Ramos (cell line): Measurements from ENCODE around the gene SLX9.

Experiments used
- in situ Hi-C: fragments of 300-500 bp; cut with MboI; formaldehyde crosslinking; loops from one replicate; pipeline ENCODE4 v1.14.3; 2022; ENCODE audit warnings: low sequenced_read_pairs; ENCODE audit not compliant: unreplicated experiment

SLX9 gene

DNA sequence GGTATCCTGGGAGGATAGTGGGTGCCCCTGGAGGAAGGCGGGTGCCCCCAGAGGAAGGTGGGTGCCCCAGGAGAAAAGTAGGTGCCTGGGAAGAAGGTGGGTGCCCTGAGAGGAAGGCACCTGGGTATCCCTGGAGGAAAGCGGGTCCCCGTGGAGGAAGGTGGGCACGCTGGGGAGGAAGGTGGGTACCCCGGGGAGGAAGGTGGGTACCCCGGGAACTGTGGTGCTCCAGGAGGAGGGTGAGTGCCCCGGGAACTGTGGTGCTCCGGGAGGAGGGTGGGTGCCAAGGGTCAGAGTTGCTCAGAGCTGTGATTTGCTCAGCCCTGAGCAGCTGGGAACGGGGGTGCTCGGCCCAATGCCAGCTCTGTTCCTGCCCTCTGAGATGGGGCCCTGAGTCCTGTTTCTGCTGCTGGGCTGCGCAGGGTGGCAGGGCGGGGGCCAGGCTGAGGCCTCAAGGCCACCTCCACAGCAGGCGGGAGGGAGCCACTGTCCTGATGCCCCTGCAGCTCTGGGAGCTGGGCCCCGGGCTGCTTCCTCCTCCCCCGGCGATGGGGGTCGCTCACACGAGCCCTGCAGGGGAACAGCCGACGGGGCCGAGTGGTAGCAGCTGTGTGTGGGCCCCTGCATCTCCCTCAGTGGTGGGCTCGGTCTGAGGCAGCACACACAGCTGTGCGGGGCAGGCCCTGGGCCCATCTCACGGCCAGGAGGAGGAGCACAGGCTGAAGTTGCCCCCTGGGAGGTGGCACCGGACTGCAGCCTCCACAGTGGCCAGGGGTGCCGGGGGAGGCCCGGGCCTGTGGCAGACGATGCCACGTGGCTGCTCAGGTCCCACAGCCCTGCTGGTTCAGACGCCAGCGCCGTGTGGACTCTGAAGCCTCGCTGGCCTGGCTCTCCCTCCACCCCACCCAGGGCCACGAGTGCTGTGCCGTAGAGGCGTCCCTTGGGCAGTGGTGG lies 57.4 kb downstream of the SLX9 start:
- in situ Hi-C loops = no loop called here

DNA sequence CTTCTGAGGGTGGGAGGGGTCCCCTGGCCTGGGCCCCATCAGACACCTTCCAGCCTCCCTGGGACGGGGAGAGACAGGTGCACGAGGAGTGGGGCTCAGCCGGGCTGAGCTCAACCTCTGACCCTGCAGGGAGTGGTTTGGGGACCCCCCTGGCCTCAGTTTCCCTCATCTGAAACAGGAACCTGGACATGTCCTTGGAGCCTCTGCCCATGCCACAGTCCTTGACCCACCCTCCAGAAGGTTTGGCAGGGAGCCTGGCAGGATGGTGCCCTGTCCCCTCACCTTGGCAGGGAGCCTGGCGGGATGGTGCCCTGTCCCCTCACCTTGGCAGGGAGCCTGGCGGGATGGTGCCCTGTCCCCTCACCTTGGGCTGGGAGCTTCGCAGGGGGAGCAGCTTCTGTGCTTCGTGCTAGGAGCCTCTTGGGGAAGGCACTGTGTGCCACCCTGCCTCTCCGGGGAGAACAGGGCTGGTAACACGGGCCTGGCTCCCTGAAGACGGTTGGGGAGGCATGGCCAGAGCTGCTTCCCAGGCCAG lies 58.3 kb downstream of the SLX9 start:
- in situ Hi-C loops = no loop called here

DNA sequence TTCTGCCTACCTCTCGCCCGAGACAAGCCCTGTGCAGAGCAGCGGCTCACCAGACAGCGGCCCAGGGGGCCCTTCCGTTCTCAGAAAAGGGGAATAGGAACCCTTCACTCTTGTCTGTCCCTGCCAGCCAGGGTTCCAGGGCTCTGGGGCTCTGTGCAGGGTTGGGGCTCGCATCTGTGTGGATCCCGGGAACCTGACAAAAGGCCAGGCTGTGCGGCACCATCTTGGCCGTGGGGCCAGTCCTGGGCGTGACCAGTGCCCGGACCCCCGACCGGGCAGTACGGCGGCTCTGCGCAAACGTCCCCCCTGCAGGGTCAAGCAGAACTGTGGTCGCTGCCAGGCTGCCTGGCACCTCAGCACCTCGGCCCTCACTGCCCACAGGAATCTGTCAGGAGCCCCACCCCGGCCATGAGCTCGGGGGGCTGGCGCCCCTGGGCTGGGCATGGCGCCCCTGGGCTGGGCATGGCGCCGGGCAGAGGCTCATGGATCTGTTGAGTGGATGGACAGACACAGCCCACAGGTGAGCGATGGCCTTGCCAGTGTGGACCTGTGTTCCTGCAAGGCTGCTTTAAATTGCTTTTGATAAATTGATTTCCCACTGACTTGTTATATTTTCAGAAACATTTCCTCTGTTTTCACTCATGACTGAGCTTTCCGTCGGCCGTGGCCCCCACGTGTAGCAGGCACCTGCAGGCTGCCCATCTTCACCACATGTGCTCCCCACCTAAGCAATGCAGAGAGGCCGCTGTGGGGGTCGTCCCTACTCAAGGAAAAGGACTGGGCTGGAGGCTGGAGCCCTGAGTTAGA lies 59.0 kb downstream of the SLX9 start:
- in situ Hi-C loops = no loop called here

DNA sequence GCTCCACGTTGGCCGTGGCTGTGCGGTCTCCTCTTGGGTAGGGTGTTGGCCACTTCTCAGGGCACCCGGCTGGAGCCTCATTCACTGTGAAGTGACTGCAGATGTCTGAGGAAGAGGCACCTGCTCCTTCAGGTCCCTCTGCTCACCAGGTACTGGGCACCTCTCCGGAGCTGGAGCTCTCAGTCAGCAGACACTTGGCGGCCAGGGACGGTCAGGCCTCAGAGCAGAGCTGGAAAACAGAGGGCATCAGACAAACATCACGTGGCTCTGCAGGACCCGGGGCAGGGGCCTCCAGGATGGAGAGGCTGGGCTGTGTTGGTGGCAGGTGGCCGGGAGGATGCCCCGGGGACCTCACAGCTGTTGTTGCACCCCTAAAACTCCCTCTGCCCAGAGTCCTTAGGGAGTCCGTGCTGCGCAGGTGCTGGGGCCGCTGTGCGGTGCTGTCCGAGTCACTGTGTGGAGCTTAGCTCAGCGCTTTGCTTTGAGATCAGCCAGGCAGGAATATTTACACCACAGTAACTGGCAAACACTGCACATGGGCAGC lies 59.7 kb downstream of the SLX9 start:
- in situ Hi-C loops = no loop called here

DNA sequence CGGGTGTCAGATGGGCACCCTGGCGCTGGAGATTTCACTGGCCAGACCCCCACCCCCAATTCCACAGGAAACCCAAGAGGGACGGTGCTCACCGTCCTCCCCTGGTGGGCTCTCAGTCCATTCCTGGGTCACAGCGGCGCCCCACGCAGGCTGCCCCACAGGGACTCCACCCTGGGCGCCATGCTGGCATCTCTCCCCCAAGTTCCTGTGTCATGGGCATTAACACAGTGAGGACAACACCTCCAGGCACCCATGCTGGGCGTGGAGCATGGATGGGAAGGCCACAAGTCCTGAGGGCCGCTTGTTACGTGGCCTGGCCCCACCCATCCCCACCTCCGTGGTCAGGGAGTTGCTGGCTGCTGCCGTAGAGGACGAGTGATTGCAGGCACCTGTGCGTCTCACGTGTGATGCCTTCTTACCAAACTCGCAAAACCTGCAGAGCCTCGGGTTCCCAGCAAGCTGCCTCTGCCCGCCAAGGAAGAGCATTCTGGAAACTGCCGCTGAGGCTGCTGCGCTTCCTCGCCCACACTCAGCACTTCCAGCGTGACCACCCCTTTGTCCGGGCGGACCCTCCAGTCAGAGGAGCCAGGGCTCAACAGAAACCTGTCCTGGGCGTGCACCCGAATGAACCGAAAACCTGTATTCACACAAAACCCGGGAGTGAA lies 60.3 kb downstream of the SLX9 start:
- in situ Hi-C loops = no loop called here

DNA sequence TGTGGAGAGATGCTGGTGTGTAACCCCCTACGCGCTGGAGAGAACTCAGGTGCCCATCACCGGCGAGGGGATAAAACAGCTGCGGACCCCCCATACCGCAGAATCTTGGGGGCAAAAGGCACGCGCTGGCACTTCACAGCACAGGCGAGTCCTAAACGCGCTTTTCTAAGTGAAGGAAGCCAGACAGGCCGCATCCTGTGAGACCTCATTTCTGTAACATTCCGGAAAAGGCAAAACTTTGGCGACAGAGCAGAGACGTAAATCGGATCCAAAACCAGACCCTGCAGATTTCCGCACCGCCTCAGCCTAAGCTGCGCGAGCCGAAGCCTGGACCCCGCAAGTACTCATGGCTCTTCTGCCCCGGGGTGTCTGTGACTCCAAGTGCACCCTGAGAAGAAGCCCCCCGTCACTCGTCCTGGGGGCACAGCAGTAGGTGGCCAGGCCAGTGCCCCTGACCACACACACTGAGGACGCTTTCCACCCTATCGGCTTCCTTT lies 60.9 kb downstream of the SLX9 start:
- in situ Hi-C loops = no loop called here

DNA sequence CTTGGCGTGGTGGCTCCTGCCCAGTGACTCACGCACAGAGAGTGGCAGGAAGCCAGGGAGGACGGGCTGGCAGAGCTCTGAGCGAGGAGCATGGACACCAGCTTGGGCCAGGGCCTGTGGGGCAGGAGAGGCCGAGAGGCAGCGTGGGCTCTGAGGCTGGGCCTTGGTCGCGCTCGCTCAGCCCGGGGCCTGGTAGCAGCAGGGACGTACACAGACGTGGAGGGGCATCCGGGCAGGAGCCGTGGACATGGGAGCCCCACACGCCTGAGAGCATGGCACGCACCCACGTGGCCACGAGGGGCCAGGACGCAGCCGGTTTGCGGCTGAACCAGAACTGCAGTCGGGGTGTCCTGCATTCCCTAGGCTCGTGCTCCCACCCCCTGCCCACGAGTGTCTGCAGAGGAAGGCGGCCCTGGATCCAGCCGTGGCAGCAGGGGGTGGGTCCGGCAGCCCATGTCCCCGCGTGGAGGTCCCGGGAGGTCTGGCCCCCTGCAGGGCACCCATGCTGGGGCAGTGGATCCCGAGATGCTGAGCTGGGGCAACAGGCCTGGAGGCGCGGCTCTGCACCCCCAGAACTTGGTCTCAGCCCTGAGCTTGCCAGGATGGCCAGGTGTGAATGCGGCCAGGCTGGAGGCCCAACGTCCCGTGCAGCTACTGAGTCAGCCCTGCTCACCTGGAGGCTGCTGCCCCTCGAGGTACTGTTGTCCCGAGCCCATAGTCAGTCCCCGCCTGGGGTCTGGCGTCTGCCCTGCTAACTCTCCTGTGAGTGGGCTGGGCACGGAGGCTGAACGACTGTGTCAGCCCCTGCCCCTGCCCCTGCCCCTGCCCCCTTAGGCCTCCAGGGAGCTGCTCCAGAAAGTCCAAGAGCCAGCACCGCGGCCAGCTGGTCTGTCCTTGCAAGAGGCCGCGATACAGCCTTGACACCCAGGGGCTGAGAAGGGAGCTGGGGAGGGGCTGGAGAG lies 61.6 kb downstream of the SLX9 start:
- in situ Hi-C loops = no loop called here

DNA sequence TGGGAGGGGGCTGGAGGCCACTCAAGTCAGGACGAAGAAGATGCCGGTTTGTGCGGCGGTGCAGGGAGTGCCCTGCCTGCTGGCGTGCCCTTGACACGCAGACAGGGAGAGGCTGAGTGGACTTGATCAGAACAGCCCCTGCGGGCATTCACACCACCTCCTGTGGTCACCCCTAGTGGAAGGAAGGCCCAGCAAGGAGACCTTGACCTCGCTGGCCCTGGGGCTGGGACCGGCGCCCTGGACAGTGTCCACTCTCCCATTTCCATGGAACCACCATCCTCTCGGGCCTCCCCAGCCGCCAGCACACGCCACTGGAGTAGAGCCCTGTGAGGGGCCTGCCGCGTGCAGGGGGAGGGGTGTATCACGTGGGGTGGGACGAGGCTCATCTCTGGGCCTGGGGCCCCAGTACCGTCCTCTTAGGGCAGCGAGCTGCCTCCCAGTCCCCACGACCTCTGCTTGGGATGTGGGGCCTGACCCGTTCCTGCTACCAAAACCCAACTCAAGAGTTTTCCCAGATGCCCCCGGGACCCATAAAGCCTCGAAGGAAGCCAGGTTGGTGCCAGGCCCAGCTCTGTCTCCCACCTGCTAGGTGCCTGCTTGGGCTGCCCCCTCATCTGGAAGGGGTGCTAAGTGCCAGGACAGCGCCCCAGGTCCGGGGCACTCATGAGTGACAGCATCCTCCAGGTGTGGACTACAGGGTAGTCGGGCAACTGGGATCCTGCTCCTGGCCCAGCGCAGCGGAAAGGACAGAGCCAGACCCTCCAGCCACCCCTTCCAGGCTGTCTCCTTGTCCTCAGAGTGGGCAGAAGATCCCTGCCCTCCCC lies 62.8 kb downstream of the SLX9 start:
- in situ Hi-C loops = no loop called here

DNA sequence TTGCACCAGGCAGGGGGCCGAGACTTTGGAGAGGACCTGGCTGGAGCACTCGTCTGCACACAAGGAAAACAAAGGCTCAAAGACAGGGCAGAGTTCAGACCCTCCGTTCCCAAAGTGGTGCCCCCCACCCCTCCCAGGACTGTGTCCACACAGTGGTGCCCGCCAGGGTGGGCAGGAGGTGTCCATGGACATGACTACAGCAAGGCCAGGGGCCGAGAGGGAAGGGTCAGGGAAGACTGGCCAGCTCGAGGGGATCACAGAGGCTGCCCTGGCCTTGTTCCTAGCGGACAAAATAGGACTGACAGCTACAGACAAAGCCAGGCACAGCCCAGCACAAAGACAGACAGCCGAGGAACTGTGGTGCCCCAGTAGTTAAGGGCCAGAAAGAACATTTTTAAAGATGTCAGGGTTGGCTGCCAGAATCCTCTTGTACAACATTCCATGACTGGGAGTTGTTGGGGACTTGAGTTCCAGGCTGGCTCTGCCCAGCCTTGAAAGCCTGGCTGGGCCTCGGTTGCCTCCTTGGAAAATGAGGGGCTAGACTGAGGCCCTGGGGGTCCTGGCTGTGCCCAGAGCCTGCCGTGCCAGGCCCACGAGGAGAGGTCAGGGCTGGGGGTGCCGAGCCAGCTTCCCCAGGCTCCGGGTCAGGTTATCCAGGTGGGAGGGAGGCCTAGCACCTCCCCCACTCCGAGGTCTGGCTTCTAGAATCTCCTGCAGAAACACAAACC lies 63.7 kb downstream of the SLX9 start:
- in situ Hi-C loops = no loop called here

DNA sequence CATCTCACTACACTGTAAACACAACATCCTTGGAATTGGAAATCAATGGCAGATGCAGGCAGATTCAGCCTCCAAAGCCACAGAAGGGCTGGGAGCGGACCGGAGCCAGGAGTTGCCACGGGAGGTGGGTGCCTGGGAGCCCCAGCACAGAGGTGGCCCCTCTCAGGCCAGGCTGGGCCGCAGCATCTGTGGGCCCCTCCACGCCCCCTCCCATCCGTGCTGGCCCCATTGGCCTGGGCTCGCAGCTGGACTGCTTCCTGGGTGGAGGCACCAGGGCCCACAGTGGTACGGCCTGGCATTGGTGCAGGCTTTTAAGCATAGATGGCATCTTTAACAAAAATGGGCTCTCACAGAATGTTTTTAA lies 64.2 kb downstream of the SLX9 start:
- in situ Hi-C loops = no loop called here

DNA sequence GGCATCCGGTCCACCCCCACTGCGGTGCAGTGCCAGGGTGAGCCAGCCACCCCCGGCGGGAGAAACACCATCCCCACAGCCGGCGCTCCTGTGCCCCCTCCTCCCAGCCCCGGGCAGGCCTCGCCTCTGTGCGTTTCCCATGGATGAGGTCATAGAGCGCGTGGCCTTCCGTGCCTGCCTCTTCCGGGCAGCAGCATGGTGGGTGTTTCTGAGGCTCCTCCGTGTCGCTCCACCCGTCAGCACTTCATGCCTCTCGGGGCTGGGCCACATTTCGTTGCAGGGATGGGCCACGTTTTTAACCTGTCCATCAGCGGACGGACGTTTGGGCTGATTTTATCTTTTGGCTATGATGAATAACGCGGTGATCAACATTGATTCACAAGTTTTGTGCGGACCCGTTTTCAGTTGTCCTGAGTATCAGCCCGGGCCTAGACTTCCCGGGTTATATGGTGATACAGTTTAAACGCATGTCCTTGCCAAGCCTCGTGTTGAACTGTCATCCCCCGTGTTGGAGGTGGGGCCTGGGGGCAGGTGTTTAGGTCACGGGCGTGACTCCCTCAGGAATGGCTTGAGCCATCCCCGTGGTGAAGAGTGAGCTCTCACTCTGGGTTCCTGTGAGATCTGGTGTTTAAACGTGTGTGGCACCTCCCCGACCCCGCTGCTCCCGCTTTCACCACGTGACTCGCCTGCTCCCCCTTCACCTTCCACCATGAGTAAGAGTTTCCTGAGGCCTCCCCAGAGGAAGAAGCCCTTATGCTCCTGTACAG lies 64.8 kb downstream of the SLX9 start:
- in situ Hi-C loops = no loop called here

DNA sequence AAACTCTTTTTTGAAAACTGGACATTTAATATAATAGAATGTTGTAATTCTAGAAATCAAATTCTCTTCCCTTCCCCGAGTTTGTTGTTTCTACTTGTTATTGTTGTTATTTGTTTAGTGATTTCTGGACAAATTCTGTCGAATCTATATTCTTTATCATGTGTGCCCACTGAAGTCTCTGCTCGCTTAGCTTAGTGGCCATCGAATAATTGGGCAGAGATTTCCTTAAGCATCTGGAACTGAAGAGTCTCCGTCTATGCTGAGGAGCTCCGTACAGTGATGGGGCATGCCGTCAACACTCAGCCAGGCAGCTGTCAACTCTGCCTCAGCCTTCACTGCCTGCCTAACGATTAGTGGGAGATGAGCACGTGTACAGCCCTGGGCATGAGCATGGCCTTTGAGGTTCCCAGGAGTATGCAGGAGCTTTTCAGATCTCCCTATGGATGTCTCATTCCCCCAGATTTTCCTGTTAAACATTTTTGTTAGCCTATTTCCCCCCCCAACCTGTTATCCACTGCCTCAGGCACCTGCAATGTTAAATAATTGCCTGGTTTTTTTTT lies 66.8 kb downstream of the SLX9 start:
- in situ Hi-C loops = no loop called here

DNA sequence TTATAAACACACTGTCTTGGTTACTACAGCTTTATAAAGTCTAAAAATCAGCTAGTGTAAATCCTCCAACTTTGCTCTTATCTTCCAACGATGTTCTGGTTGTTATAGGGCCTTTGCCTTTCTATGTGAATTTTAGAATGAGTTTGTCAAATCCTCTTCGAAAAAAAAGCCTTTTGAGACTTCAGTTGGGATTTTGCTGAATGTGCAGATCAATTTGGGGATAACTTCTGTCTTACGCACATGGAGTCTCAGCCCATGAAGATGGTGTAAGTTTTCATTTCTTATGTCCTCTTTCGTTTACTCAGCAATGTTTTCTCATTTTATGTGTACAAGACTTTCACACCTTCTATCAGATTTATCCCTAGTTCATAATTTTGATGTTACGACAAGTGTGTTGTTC lies 69.8 kb downstream of the SLX9 start:
- in situ Hi-C loops = no loop called here

DNA sequence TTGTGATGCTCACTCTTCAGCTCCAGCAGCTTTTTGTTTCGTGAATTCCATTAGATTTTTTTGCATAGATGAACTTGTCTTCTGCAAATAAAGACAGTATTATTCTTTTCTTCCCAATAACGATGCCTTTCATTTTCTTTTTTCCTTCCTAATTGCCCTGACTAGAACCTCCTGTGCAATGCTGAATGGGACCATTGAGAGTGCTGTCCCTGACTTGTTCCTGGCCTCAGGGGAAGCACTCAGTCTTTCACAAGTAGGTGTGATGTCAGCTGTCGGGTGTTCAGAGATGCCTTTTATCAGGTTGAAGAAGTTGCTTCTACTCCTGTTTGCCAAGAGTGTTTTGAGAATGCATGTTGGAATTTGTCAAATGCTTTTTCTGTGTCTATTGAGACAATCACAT lies 70.3 kb downstream of the SLX9 start:
- in situ Hi-C loops = no loop called here

DNA sequence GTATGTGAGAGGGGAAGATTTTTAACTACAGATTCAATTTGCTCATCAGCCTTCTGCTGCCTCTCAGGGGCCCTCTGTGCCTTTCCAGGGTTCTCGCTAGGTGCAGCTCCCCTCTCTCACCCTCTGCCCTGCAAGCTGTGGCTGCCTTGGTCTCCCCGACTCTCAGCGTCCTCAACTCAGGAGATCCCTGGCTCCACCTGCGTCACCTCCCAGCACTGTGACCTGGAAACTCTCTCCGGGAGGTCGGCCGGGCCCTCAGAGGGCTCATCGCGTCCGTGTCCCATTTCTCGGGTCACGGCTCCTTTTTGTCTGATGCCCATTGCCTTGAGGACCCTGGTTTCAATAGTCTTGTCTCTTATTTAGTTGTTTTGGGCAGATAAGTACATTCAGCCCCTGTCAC lies 71.0 kb downstream of the SLX9 start:
- in situ Hi-C loops = no loop called here

DNA sequence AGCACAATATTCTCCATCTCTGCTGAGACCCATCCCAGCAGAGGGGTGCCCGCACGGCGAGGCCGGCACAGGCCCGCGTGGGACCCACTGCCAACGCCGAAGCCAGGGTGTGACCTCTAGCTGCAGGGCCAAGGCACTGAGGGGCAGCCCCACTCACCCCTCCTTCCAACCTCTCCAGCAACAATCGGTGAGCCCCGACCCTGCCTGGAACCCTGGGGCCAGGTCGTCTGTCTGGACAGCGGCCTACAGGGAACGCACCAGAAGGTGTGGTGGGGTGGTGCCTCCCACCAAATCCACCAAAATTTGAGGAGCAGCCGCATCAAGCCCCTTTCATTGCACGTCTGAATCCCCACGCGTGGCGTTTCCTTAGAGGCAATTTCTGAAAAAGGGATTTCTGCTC lies 71.6 kb downstream of the SLX9 start:
- in situ Hi-C loops = no loop called here
